ENCODE measurements around the gene THRAP3. TPM values are rescaled to one million over a fixed set of nuclear protein-coding genes. Genes with fewer than 3 reads are reported as not detected.

Gene THRAP3
- total and polyA plus RNA-seq, 2 donors from 2014 or later: 28.0 to 102 TPM

DNA sequence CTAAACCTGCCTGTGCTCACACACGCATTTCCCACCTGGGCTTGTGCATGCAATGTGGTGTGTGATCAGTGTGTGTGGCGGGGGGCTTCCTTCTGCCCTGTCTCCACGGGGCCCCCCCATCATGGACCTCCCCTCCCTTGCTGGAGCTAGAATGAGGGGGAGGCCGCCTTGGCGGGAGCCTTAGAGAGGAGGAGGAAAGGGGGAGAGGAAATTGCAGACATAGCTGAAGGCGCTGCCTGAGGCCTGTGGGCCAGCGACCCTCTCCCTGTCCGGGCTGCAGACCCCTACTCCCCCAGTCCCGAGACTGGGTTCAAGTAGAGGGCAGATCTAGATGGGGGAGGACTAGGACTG lies 100.1 kb downstream of the THRAP3 start:
- Histone ChIP-seq H3K27me3 (ENCODE audit: control insufficient read depth, insufficient read depth, low read length) (no peaks in the 10 kb centered on the region), H3K9ac (ENCODE audit: low read length in 3 of 3) (peak overlapping the region; percentile 2 to 79 (median 43)), H3K36me3 (ENCODE audit: control insufficient read depth in 2 of 3, insufficient read depth in 3 of 3, low read length in 3 of 3) (no peaks in the 10 kb centered on the region), H3K4me1 (ENCODE audit: control insufficient read depth in 2 of 3, insufficient read depth in 2 of 3, low read depth in 1 of 3, low read length in 3 of 3) (peaks cover 5 to 19% (median 15%) of the 10 kb centered on the region in 3 donors), H3K27ac (ENCODE audit: low read depth in 2 of 2, low read length in 2 of 2) (peak overlapping the region; percentile 71 to 87), H3K4me3 (ENCODE audit: low read length in 3 of 3) (peak overlapping the region in 2 of 3 donors; percentile 4 to 67), H3K9me3 (ENCODE audit: control insufficient read depth in 2 of 3, insufficient read depth in 1 of 3, low read length in 3 of 3) (no peaks in the 10 kb centered on the region)
- no peak for FAIRE-seq
- intact Hi-C loops (cut with DNase I): no loop called here
- TF ChIP-seq, protein P1, sequence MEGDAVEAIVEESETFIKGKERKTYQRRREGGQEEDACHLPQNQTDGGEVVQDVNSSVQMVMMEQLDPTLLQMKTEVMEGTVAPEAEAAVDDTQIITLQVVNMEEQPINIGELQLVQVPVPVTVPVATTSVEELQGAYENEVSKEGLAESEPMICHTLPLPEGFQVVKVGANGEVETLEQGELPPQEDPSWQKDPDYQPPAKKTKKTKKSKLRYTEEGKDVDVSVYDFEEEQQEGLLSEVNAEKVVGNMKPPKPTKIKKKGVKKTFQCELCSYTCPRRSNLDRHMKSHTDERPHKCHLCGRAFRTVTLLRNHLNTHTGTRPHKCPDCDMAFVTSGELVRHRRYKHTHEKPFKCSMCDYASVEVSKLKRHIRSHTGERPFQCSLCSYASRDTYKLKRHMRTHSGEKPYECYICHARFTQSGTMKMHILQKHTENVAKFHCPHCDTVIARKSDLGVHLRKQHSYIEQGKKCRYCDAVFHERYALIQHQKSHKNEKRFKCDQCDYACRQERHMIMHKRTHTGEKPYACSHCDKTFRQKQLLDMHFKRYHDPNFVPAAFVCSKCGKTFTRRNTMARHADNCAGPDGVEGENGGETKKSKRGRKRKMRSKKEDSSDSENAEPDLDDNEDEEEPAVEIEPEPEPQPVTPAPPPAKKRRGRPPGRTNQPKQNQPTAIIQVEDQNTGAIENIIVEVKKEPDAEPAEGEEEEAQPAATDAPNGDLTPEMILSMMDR (IDR thresholded peaks at IDR 0.05; ENCODE audit: borderline replicate concordance, extremely low read depth, insufficient read depth): no peak
- no peak for DNase-seq

- DNase-seq (peak in 3 of 5 donors; percentile 54 to 80 (median 75)), FAIRE-seq (no peak)
- no peak overlapping the region for H3K4me3 ChIP-seq (ENCODE audit: low read length in 3 of 3)
- intact Hi-C loops (cut with DNase I): no loop called here
- H3K9ac ChIP-seq (ENCODE audit: low read length in 3 of 3): no peak overlapping the region
- H3K4me1 ChIP-seq (ENCODE audit: control insufficient read depth in 2 of 3, insufficient read depth in 2 of 3, low read depth in 1 of 3, low read length in 3 of 3): peaks cover 5 to 17% (median 15%) of the 10 kb centered on the region in 3 donors
- no peaks in the 10 kb centered on the region for H3K9me3 ChIP-seq (ENCODE audit: control insufficient read depth in 2 of 3, insufficient read depth in 1 of 3, low read length in 3 of 3)
- H3K27me3 ChIP-seq (ENCODE audit: control insufficient read depth, insufficient read depth, low read length): no peaks in the 10 kb centered on the region
- TF ChIP-seq, protein P1 (IDR thresholded peaks at IDR 0.05; ENCODE audit: borderline replicate concordance, extremely low read depth, insufficient read depth): no peak
- H3K36me3 ChIP-seq (ENCODE audit: control insufficient read depth in 2 of 3, insufficient read depth in 3 of 3, low read length in 3 of 3): no peaks in the 10 kb centered on the region
- peak overlapping the region in 1 of 2 donors; percentile 2 for H3K27ac ChIP-seq (ENCODE audit: low read depth in 2 of 2, low read length in 2 of 2)
These were observed 102.3 kb downstream of the THRAP3 start for GRCh38 chr1:36326499-36326898.

GRCh38 chr1:36327421-36328087 lies 103.3 kb downstream of the THRAP3 start:
- FAIRE-seq (no peak), DNase-seq (peak in 1 of 5 donors; percentile 70)
- Histone ChIP-seq H3K4me1 (ENCODE audit: control insufficient read depth in 2 of 3, insufficient read depth in 2 of 3, low read depth in 1 of 3, low read length in 3 of 3) (peaks cover 5 to 15% (median 13%) of the 10 kb centered on the region in 3 donors), H3K27me3 (ENCODE audit: control insufficient read depth, insufficient read depth, low read length) (no peaks in the 10 kb centered on the region), H3K9ac (ENCODE audit: low read length in 3 of 3) (no peak overlapping the region), H3K27ac (ENCODE audit: low read depth in 2 of 2, low read length in 2 of 2) (no peak overlapping the region), H3K36me3 (ENCODE audit: control insufficient read depth in 2 of 3, insufficient read depth in 3 of 3, low read length in 3 of 3) (no peaks in the 10 kb centered on the region), H3K4me3 (ENCODE audit: low read length in 3 of 3) (no peak overlapping the region), H3K9me3 (ENCODE audit: control insufficient read depth in 2 of 3, insufficient read depth in 1 of 3, low read length in 3 of 3) (no peaks in the 10 kb centered on the region)
- TF ChIP-seq, protein P1 (IDR thresholded peaks at IDR 0.05; ENCODE audit: borderline replicate concordance, extremely low read depth, insufficient read depth): no peak
- intact Hi-C loops (cut with DNase I): no loop called here
